GM23248 (cell line): ENCODE data around the gene ADCY1.

Source experiments
- EZH2 ChIP-seq: fragments of 200-600 bp; sonication (generic); IDR thresholded peaks from 2 replicates; pipeline ENCODE4 v1.6.1; 2018; ENCODE audit warnings: antibody characterized with exemption, mild to moderate bottlenecking; ENCODE audit not compliant: insufficient read depth, poor library complexity, severe bottlenecking
- EZH2phosphoT487 ChIP-seq: fragments of 200-600 bp; sonication (generic); IDR thresholded peaks from 2 replicates; pipeline ENCODE4 v1.6.1; 2018; ENCODE audit warnings: antibody characterized with exemption, moderate library complexity, mild to moderate bottlenecking, low read depth; ENCODE audit not compliant: insufficient read depth

DNA sequence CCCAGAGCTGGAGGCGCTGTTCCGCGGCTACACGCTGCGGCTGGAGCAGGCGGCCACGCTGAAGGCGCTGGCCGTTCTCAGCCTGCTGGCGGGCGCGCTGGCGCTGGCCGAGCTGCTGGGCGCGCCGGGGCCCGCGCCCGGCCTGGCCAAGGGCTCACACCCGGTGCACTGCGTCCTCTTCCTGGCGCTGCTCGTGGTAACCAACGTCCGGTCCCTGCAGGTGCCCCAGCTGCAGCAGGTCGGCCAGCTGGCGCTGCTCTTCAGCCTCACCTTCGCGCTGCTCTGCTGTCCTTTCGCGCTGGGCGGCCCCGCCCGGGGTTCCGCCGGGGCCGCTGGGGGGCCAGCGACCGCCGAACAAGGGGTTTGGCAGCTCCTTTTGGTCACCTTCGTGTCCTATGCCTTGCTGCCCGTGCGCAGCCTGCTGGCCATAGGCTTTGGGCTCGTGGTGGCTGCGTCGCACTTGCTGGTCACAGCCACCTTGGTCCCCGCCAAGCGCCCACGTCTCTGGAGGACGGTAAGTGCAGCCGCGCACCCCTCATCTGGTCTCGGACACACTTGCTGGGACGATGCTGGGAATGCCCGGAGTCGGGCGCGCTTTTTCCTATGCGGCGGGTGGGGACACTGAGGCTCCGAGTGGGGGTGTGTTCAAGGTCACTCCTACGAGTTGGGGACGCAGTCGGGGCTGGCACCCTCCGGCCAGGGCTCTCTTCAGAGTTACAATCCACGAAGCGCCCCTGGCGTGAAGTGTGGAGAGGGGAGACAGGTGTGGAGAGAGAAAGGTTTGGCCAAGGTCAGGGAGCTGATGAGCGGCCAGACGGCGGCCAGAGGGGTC, 717 bp downstream of the ADCY1 start:
- TF ChIP-seq EZH2 (no peak), EZH2phosphoT487 (no peak)
